Measurements from ENCODE around the gene GCN1. TPM values are rescaled to one million over a fixed set of nuclear protein-coding genes. Genes with fewer than 3 reads are reported as not detected.

GCN1 gene
- total RNA-seq, 2 donors from 2014 or later = 93.1 to 106 TPM

DNA sequence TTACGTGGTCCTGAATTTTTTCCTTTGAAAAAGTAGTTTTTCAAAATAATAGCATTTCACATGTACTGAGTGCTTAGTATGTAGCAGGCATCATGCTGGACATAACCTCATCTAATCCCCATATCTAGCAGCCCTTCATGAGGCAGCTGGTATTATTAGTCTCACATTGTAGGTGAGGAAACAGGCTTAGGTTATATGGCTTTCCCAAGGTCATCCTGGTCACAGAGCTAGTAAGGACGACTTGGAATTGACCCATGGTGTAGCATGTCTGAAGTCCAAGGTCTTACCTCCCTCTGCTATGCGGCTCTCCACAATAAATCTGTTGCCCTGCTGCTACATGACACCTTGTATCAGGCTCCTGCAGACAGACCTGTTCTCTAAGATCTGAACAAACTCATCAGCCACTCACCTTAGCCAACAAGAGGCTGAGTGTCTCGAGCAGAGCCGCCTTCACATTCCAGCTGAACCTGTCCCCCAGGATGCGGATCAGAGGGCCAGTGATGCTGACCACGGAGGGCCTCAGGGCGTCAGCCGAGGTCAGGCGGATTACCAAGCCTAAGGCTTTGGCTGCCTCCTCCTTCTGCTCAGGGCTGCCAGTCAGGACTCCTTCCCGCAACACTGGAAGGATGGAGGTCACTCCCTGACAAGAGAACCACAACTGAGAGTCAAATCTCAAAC lies 58.3 kb downstream of the GCN1 start:
- Mint-ChIP-seq H3K27ac (no peak overlapping the region), H3K4me1 (ENCODE audit: low read depth) (no peaks in the 10 kb centered on the region), H3K9me3 (no peaks in the 10 kb centered on the region), H3K27me3 (ENCODE audit: low read depth) (no peaks in the 10 kb centered on the region), H3K4me3 (no peak overlapping the region), H3K36me3 (ENCODE audit: insufficient read depth in 2 of 2) (peaks cover 6 to 25% of the 10 kb centered on the region in 2 donors)
- ATAC-seq (replicated peaks in 1 of 2) (no peak), DNase-seq (no peak)

DNA sequence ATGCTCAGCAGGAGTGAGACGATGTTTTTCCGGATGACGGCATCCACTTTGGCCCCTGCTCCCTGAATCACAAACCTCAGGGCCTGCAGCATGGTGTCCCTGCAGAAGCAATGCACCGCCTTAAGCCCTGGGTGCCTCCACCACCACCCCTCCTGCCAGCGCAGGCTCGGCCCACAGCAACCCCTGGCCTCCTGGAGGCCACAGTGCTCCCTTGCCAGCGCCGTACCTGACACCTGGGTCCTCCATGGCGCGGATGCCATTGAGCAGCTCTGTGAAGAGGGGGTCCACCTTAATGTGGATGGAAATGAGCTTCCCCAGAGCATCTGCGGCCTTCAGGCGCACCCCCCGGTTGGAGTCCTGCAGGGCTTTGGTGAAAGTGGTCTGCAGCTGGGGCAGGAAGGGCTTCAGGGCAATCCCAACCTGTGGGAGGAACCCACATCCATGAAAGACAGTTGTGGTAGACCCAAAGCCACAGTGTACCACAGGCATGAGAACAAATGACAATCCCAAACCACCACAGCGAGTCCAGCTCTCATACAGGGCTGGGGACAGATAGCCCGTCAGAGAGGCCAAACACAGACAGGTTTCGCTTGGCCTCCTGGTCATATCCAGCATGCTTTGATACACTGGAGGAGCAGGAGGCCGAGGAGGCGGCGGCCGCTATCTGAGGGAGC lies 60.1 kb downstream of the GCN1 start:
- DNase-seq (no peak), ATAC-seq (replicated peaks in 1 of 2) (no peak)
- Mint-ChIP-seq H3K27me3 (ENCODE audit: low read depth) (no peaks in the 10 kb centered on the region), H3K27ac (no peak overlapping the region), H3K9me3 (no peaks in the 10 kb centered on the region), H3K4me1 (ENCODE audit: low read depth) (no peaks in the 10 kb centered on the region), H3K36me3 (ENCODE audit: insufficient read depth in 2 of 2) (peaks cover 0 to 20% of the 10 kb centered on the region in 2 donors), H3K4me3 (no peak overlapping the region)

DNA sequence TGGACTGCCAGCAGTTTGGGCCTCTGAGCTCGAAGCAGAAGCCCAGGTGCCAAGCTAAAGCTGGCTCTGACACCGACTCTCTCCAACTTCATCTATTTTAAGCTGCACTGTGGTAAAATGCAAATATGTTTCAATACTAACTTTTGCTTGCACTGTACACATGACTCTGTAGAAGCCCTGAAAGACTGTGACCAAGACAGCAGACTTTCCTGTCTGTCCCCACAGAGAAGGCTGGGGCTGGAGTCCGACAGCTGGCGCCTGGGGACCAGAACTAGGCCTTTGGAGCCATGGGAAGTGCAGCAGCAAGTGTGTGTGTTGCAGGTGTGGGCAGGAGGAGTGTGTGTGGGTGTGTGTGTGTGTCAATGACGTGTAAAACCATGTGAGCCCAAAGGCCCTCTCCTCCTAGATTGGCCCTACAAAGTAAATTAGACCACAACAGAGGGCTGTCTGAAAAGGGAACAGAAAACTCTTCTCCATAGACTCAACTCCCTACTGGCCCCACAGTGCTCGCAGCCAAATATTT lies 61.6 kb downstream of the GCN1 start:
- ATAC-seq (replicated peaks in 1 of 2) (no peak), DNase-seq (no peak)
- H3K4me1 Mint-ChIP-seq (ENCODE audit: low read depth) = peaks cover 10% of the 10 kb centered on the region
- H3K36me3 Mint-ChIP-seq (ENCODE audit: insufficient read depth in 2 of 2) = peaks cover 0 to 22% of the 10 kb centered on the region in 2 donors
- no peak overlapping the region for H3K4me3 Mint-ChIP-seq
- H3K27ac Mint-ChIP-seq = peak overlapping the region; percentile 43
- H3K27me3 Mint-ChIP-seq (ENCODE audit: low read depth) = no peaks in the 10 kb centered on the region
- no peaks in the 10 kb centered on the region for H3K9me3 Mint-ChIP-seq

GRCh38 chr12:120132054-120132836 lies 62.3 kb downstream of the GCN1 start:
- H3K27ac Mint-ChIP-seq = no peak overlapping the region
- peaks cover 17% of the 10 kb centered on the region for H3K4me1 Mint-ChIP-seq (ENCODE audit: low read depth)
- H3K4me3 Mint-ChIP-seq = no peak overlapping the region
- H3K36me3 Mint-ChIP-seq (ENCODE audit: insufficient read depth in 2 of 2) = peaks cover 0 to 27% of the 10 kb centered on the region in 2 donors
- ATAC-seq (replicated peaks in 1 of 2) (no peak), DNase-seq (no peak)
- no peaks in the 10 kb centered on the region for H3K9me3 Mint-ChIP-seq
- no peaks in the 10 kb centered on the region for H3K27me3 Mint-ChIP-seq (ENCODE audit: low read depth)

DNA sequence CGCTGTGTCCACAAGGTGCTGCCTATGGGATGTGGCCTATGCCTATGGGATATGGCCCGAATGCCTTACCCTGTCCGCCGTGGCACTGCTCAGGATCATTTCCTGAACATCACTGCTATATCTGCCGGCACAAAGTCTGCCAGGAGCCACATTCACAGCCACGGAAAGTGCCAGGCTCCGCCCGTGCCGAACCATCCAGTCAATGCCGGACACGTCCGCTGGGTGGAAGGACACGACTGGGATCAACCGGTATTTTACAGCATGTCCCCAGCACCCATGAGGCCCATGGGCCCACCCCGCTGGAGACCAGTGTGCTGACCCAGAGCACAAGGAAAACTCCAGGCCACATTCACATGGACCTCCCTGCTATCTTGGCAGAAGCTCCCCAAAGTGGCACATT lies 63.4 kb downstream of the GCN1 start:
- Mint-ChIP-seq H3K27me3 (ENCODE audit: low read depth) (no peaks in the 10 kb centered on the region), H3K36me3 (ENCODE audit: insufficient read depth in 2 of 2) (peaks cover 0 to 26% of the 10 kb centered on the region in 2 donors), H3K9me3 (no peaks in the 10 kb centered on the region), H3K4me3 (no peak overlapping the region), H3K27ac (no peak overlapping the region), H3K4me1 (ENCODE audit: low read depth) (peaks cover 28% of the 10 kb centered on the region)
- ATAC-seq (replicated peaks in 1 of 2) (no peak), DNase-seq (no peak)

GRCh38 chr12:120130011-120130410 lies 64.5 kb downstream of the GCN1 start:
- peaks cover 37% of the 10 kb centered on the region for H3K4me1 Mint-ChIP-seq (ENCODE audit: low read depth)
- DNase-seq (no peak), ATAC-seq (replicated peaks in 1 of 2) (no peak)
- H3K9me3 Mint-ChIP-seq = no peaks in the 10 kb centered on the region
- no peak overlapping the region for H3K4me3 Mint-ChIP-seq
- peaks cover 0 to 26% of the 10 kb centered on the region in 2 donors for H3K36me3 Mint-ChIP-seq (ENCODE audit: insufficient read depth in 2 of 2)
- H3K27me3 Mint-ChIP-seq (ENCODE audit: low read depth) = no peaks in the 10 kb centered on the region
- H3K27ac Mint-ChIP-seq = no peak overlapping the region

GRCh38 chr12:120126635-120127005 lies 67.9 kb downstream of the GCN1 start:
- peak overlapping the region in 1 of 2 donors; percentile 36 for H3K4me3 Mint-ChIP-seq

GRCh38 chr12:120125792-120126634 lies 68.5 kb downstream of the GCN1 start:
- Mint-ChIP-seq H3K27ac (peak overlapping the region; percentile 70), H3K4me3 (peak overlapping the region in 1 of 2 donors; percentile 36), H3K4me1 (ENCODE audit: low read depth) (peaks cover 77% of the 10 kb centered on the region), H3K36me3 (ENCODE audit: insufficient read depth in 2 of 2) (peaks cover 0 to 19% of the 10 kb centered on the region in 2 donors), H3K9me3 (no peaks in the 10 kb centered on the region), H3K27me3 (ENCODE audit: low read depth) (no peaks in the 10 kb centered on the region)
- no peak for DNase-seq
- ATAC-seq (replicated peaks in 1 of 2) = peak; percentile 22 to 38

More at GRCh38 chr12:120126635-120127005, 67.9 kb downstream of the GCN1 start:
- Mint-ChIP-seq H3K4me1 (ENCODE audit: low read depth) (peaks cover 71% of the 10 kb centered on the region), H3K27ac (peak overlapping the region; percentile 70), H3K9me3 (no peaks in the 10 kb centered on the region), H3K27me3 (ENCODE audit: low read depth) (no peaks in the 10 kb centered on the region), H3K36me3 (ENCODE audit: insufficient read depth in 2 of 2) (peaks cover 0 to 22% of the 10 kb centered on the region in 2 donors)
- ATAC-seq (replicated peaks in 1 of 2) = peak; percentile 3 to 29
- no peak for DNase-seq

- Mint-ChIP-seq H3K9me3 (no peaks in the 10 kb centered on the region), H3K4me1 (ENCODE audit: low read depth) (peaks cover 86% of the 10 kb centered on the region), H3K27me3 (ENCODE audit: low read depth) (no peaks in the 10 kb centered on the region), H3K36me3 (ENCODE audit: insufficient read depth in 2 of 2) (peaks cover 0 to 18% of the 10 kb centered on the region in 2 donors), H3K4me3 (no peak overlapping the region), H3K27ac (no peak overlapping the region)
- ATAC-seq (replicated peaks in 1 of 2) = no peak
- no peak for DNase-seq
These were observed 69.5 kb downstream of the GCN1 start for GRCh38 chr12:120125029-120125428.

- peaks cover 92% of the 10 kb centered on the region for H3K4me1 Mint-ChIP-seq (ENCODE audit: low read depth)
- peak; percentile 18 to 26 for DNase-seq
- peak overlapping the region; percentile 68 to 91 for H3K4me3 Mint-ChIP-seq
- H3K9me3 Mint-ChIP-seq = no peaks in the 10 kb centered on the region
- H3K27ac Mint-ChIP-seq = peak overlapping the region; percentile 17
- peak; percentile 59 to 63 for ATAC-seq (replicated peaks in 1 of 2)
- peaks cover 4 to 6% of the 10 kb centered on the region in 2 donors for H3K36me3 Mint-ChIP-seq (ENCODE audit: insufficient read depth in 2 of 2)
- no peaks in the 10 kb centered on the region for H3K27me3 Mint-ChIP-seq (ENCODE audit: low read depth)
These were observed 72.7 kb downstream of the GCN1 start for GRCh38 chr12:120121766-120122293.

DNA sequence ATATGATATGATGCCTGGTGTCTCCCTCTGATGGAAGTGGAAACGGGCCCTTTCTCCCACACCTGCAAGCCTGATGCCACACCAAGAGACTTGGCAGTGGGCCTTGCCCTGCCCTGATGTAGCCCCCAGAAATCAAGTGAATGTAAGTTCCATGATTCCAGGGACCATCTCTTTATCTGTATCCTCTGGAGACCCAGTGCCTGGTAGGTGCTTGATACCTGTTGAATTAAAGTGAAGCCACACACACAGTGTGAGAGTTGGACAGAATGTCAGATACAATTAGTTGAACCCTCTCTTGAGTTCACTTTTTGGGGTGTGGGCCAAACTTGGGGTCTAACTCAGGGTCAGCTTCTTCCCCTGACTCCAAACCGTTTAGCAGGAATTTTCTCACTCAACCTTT lies 73.2 kb downstream of the GCN1 start:
- peak overlapping the region; percentile 17 for H3K27ac Mint-ChIP-seq
- no peaks in the 10 kb centered on the region for H3K9me3 Mint-ChIP-seq
- no peaks in the 10 kb centered on the region for H3K27me3 Mint-ChIP-seq (ENCODE audit: low read depth)
- no peak for DNase-seq
- H3K4me3 Mint-ChIP-seq = peak overlapping the region; percentile 68 to 91
- ATAC-seq (replicated peaks in 1 of 2) = peak; percentile 2 to 5
- H3K36me3 Mint-ChIP-seq (ENCODE audit: insufficient read depth in 2 of 2) = peaks cover 3 to 4% of the 10 kb centered on the region in 2 donors
- H3K4me1 Mint-ChIP-seq (ENCODE audit: low read depth) = peaks cover 87% of the 10 kb centered on the region

All from activated T-cell treated with anti-CD3 and anti-CD28 coated beads, Interleukin-2, amount 50 U/mL, for 72 hours (primary cell).